K562 (cell line): ENCODE data around the gene MGST3. TPM values are rescaled to one million over a fixed set of nuclear protein-coding genes. Genes with fewer than 3 reads are reported as not detected.

Source experiments
- ARID2 ChIP-seq: fragments of 450-650 bp; IDR thresholded peaks from 2 replicates; pipeline ENCODE4 v1.6.1; 2017; ENCODE audit warnings: antibody characterized with exemption, mild to moderate bottlenecking
- BACH1 ChIP-seq: fragments of 200-800 bp; sonication (Bioruptor generic); IDR thresholded peaks from 2 replicates; pipeline ENCODE4 v1.6.1; 2016; ENCODE audit warnings: missing genetic modification characterization, missing compliant biosample characterization
- BCL6 ChIP-seq: fragments of 250-450 bp; sonication (Bioruptor Pico); IDR thresholded peaks from 2 replicates; pipeline ENCODE4 v1.4.0; 2020
- EHMT2 ChIP-seq: fragments of 450-650 bp; IDR thresholded peaks from 2 replicates; pipeline ENCODE4 v1.6.1; 2018; ENCODE audit warnings: antibody characterized with exemption
- ETV1 ChIP-seq: fragments of 450-650 bp; conservative IDR thresholded peaks from 2 replicates; pipeline ENCODE4 v1.6.1; 2016; ENCODE audit warnings: missing genetic modification characterization, control low read depth, low read depth, missing compliant biosample characterization
- ETV5 ChIP-seq: sonication (generic); formaldehyde crosslinking; IDR thresholded peaks from 2 replicates; pipeline ENCODE4 v1.4.0; 2020; ENCODE audit warnings: low read depth, mild to moderate bottlenecking, missing genetic modification reagents
- FOS ChIP-seq: IDR thresholded peaks from 3 replicates; pipeline ENCODE4 v1.6.1; 2011; ENCODE audit not compliant: insufficient read length; ENCODE audit errors: extremely low read depth
- IFI16 ChIP-seq: fragments of 250-450 bp; sonication (Bioruptor Pico); IDR thresholded peaks from 2 replicates; pipeline ENCODE4 v2.1.2; 2022; ENCODE audit warnings: mild to moderate bottlenecking, inconsistent platforms
- MEF2A ChIP-seq: IDR thresholded peaks from 2 replicates; pipeline ENCODE4 v1.6.1; 2011; ENCODE audit warnings: low read depth, mild to moderate bottlenecking, low read length, moderate library complexity; ENCODE audit not compliant: control insufficient read depth
- NR3C1 ChIP-seq: sonication (generic); formaldehyde crosslinking; IDR thresholded peaks from 2 replicates; pipeline ENCODE4 v1.8.1; 2022; ENCODE audit warnings: missing genetic modification reagents
- PHTF2 ChIP-seq: fragments of 250-450 bp; sonication (Bioruptor Pico); IDR thresholded peaks from 2 replicates; pipeline ENCODE4 v1.5.0; 2021; ENCODE audit warnings: mild to moderate bottlenecking
- PTTG1 ChIP-seq: fragments of 450-650 bp; IDR thresholded peaks from 2 replicates; pipeline ENCODE4 v1.6.1; 2016; ENCODE audit warnings: low read depth, mild to moderate bottlenecking, missing genetic modification characterization, missing compliant biosample characterization
- SETDB1 ChIP-seq: IDR thresholded peaks from one replicate; pipeline ENCODE4 v1.6.1; 2012; ENCODE audit warnings: low read length, control low read depth, inconsistent platforms
- SMC3 ChIP-seq: conservative IDR thresholded peaks from 2 replicates; pipeline ENCODE4 v1.6.1; 2011; ENCODE audit warnings: low read depth, low read length, improper control_type of control experiment; ENCODE audit not compliant: insufficient read depth
- TGIF2 ChIP-seq: sonication (generic); formaldehyde crosslinking; IDR thresholded peaks from 2 replicates; pipeline ENCODE4 v1.8.1; 2022; ENCODE audit warnings: mild to moderate bottlenecking, missing genetic modification reagents, moderate library complexity
- ZKSCAN1 ChIP-seq: fragments of 150-350 bp; IDR thresholded peaks from 2 replicates; pipeline ENCODE4 v1.6.1; 2016; ENCODE audit warnings: low read depth, low read length
- ZNF431 ChIP-seq: sonication (generic); formaldehyde crosslinking; IDR thresholded peaks from 2 replicates; pipeline ENCODE4 v1.8.0; 2022; ENCODE audit warnings: mild to moderate bottlenecking, missing genetic modification reagents
- polyA plus RNA-seq, 8 experiments: library from polyadenylated mRNA; depleted of rRNA in 4 of 8; stranded (reverse) in 5 of 8; unstranded in 3 of 8; fragments of >200 nt; fragmentation: Nextera tagmentation in 2 of 8; fragmentation: Illumina TruSeq in 1 of 8; extraction: Ambion mirVana in 2 of 8; extraction: Trizol in 1 of 8; gene quantifications; 2 replicates each; pipeline versions ENCODE4 v1.2.1 to v1.2.3, GENCODE V29; 2011 to 2014; ENCODE audit warnings: inconsistent platforms in 1 of 8, missing spikeins in 1 of 8
- total RNA-seq, 7 experiments: library from RNA; depleted of rRNA in 6 of 7; stranded (reverse); fragments of >200 nt in 6 of 7; fragmentation: Illumina TruSeq in 2 of 7; extraction: Trizol in 2 of 7; gene quantifications; 2 replicates each; pipeline versions ENCODE4 v1.2.1 to v1.2.3, GENCODE V29; 2011 to 2021; ENCODE audit warnings: low replicate concordance in 1 of 7
- TF ChIP-seq, protein P1 (sequence below): sonication (generic); formaldehyde crosslinking; IDR thresholded peaks from 2 replicates; pipeline ENCODE4 v1.8.1; 2023; ENCODE audit warnings: mild to moderate bottlenecking, missing genetic modification reagents
- TF ChIP-seq, protein P2 (sequence below), 2 experiments: fragments of 450-650 bp; IDR thresholded peaks; 2 replicates each; pipeline ENCODE4 v1.6.1; 2016
- TF ChIP-seq, protein P3 (sequence below): fragments of 450-650 bp; formaldehyde crosslinking; IDR thresholded peaks from 2 replicates; pipeline ENCODE4 v1.4.0; 2022; ENCODE audit warnings: mild to moderate bottlenecking, moderate library complexity
- TF ChIP-seq, protein P4 (sequence below): fragments of 250-450 bp; sonication (Bioruptor Pico); IDR thresholded peaks from 2 replicates; pipeline ENCODE4 v1.8.0; 2022; ENCODE audit warnings: moderate library complexity, mild to moderate bottlenecking, inconsistent platforms
- TF ChIP-seq, protein P5 (sequence below): sonication (generic); formaldehyde crosslinking; IDR thresholded peaks from 2 replicates; pipeline ENCODE4 v1.8.0; 2023; ENCODE audit warnings: missing genetic modification reagents, mild to moderate bottlenecking, borderline replicate concordance

MGST3 gene
- total and polyA plus RNA-seq, 9 of the 15 experiments (the other 6 are each of a cell fraction or from before 2014, with no cell fraction given): 70.7 to 287 (median 105) TPM

DNA sequence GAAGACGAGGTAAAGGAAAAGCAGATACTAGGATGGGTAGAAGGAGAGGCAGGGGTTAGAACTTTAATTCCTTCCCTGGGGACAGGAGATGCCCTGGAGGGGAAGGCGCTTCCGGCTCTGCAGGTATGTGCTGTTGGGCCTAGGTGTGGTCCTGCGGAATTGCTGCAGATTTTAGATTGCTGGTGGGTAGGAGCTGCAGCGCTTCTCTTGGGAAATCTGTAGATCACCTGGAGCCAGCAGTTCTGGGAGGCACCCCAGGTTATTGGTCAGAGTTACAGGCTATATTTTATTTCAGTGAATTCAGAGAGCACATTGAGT lies 1.1 kb downstream of the MGST3 start (continued):
- TF ChIP-seq ETV1 (0 out of 2 replicates have a peak, but pooled peaks have one; percentile 8), SMC3 (no peak), ETV5 (CRISPR knock-in tag) (peak; percentile 43; the same call in 1 of the 2 replicates), PTTG1 (no peak), EHMT2 (no peak), BCL6 (no peak), TGIF2 (CRISPR knock-in tag) (no peak), SETDB1 (no peak), ZNF431 (CRISPR knock-in tag) (no peak), PHTF2 (no peak), NR3C1 (CRISPR knock-in tag) (no peak), FOS (no peak), IFI16 (CRISPR knock-in tag) (no peak), BACH1 (no peak), ARID2 (peak; percentile 42; the same call in 1 of the 2 replicates), MEF2A (no peak), ZKSCAN1 (no peak)
- TF ChIP-seq, protein P1, sequence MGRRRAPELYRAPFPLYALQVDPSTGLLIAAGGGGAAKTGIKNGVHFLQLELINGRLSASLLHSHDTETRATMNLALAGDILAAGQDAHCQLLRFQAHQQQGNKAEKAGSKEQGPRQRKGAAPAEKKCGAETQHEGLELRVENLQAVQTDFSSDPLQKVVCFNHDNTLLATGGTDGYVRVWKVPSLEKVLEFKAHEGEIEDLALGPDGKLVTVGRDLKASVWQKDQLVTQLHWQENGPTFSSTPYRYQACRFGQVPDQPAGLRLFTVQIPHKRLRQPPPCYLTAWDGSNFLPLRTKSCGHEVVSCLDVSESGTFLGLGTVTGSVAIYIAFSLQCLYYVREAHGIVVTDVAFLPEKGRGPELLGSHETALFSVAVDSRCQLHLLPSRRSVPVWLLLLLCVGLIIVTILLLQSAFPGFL (CRISPR knock-in tag): no peak
- TF ChIP-seq, protein P2, sequence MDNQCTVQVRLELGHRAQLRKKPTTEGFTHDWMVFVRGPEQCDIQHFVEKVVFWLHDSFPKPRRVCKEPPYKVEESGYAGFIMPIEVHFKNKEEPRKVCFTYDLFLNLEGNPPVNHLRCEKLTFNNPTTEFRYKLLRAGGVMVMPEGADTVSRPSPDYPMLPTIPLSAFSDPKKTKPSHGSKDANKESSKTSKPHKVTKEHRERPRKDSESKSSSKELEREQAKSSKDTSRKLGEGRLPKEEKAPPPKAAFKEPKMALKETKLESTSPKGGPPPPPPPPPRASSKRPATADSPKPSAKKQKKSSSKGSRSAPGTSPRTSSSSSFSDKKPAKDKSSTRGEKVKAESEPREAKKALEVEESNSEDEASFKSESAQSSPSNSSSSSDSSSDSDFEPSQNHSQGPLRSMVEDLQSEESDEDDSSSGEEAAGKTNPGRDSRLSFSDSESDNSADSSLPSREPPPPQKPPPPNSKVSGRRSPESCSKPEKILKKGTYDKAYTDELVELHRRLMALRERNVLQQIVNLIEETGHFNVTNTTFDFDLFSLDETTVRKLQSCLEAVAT (IDR thresholded peaks at IDR 0.05): no peak
- TF ChIP-seq, protein P3, sequence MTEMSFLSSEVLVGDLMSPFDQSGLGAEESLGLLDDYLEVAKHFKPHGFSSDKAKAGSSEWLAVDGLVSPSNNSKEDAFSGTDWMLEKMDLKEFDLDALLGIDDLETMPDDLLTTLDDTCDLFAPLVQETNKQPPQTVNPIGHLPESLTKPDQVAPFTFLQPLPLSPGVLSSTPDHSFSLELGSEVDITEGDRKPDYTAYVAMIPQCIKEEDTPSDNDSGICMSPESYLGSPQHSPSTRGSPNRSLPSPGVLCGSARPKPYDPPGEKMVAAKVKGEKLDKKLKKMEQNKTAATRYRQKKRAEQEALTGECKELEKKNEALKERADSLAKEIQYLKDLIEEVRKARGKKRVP (CRISPR knock-in tag): no peak
- TF ChIP-seq, protein P4, sequence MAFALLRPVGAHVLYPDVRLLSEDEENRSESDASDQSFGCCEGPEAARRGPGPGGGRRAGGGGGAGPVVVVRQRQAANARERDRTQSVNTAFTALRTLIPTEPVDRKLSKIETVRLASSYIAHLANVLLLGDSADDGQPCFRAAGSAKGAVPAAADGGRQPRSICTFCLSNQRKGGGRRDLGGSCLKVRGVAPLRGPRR: no peak
- TF ChIP-seq, protein P5, sequence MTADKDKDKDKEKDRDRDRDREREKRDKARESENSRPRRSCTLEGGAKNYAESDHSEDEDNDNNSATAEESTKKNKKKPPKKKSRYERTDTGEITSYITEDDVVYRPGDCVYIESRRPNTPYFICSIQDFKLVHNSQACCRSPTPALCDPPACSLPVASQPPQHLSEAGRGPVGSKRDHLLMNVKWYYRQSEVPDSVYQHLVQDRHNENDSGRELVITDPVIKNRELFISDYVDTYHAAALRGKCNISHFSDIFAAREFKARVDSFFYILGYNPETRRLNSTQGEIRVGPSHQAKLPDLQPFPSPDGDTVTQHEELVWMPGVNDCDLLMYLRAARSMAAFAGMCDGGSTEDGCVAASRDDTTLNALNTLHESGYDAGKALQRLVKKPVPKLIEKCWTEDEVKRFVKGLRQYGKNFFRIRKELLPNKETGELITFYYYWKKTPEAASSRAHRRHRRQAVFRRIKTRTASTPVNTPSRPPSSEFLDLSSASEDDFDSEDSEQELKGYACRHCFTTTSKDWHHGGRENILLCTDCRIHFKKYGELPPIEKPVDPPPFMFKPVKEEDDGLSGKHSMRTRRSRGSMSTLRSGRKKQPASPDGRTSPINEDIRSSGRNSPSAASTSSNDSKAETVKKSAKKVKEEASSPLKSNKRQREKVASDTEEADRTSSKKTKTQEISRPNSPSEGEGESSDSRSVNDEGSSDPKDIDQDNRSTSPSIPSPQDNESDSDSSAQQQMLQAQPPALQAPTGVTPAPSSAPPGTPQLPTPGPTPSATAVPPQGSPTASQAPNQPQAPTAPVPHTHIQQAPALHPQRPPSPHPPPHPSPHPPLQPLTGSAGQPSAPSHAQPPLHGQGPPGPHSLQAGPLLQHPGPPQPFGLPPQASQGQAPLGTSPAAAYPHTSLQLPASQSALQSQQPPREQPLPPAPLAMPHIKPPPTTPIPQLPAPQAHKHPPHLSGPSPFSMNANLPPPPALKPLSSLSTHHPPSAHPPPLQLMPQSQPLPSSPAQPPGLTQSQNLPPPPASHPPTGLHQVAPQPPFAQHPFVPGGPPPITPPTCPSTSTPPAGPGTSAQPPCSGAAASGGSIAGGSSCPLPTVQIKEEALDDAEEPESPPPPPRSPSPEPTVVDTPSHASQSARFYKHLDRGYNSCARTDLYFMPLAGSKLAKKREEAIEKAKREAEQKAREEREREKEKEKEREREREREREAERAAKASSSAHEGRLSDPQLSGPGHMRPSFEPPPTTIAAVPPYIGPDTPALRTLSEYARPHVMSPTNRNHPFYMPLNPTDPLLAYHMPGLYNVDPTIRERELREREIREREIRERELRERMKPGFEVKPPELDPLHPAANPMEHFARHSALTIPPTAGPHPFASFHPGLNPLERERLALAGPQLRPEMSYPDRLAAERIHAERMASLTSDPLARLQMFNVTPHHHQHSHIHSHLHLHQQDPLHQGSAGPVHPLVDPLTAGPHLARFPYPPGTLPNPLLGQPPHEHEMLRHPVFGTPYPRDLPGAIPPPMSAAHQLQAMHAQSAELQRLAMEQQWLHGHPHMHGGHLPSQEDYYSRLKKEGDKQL (CRISPR knock-in tag): no peak
